Stimulated activated CD8-positive, alpha-beta memory T cell treated with anti-CD3 and anti-CD28 coated beads, Interleukin-4, amount 100 ng/mL, for 24 hours (primary cell): ENCODE data around the gene C1orf21.

Experiments
- DNase-seq: peaks from one replicate; pipeline ENCODE4 v3.0.0-alpha.2; 2020; ENCODE audit warnings: low read depth

C1orf21 gene

GRCh38 chr1:184412472-184412871 is 25.6 kb downstream of the C1orf21 start:
- no peak for DNase-seq

GRCh38 chr1:184416481-184416880 is 29.7 kb downstream of the C1orf21 start:
- DNase-seq = no peak

GRCh38 chr1:184416946-184417345 is 30.1 kb downstream of the C1orf21 start:
- no peak for DNase-seq

GRCh38 chr1:184417916-184418315 is 31.1 kb downstream of the C1orf21 start:
- no peak for DNase-seq

- no peak for DNase-seq
Measured at GRCh38 chr1:184418652-184419349, 32.0 kb downstream of the C1orf21 start.

- DNase-seq = no peak
Measured at GRCh38 chr1:184419350-184420161, 32.7 kb downstream of the C1orf21 start.

- DNase-seq = no peak
Measured at GRCh38 chr1:184422490-184423233, 35.8 kb downstream of the C1orf21 start.

- DNase-seq = no peak
Measured at GRCh38 chr1:184423649-184424048, 36.8 kb downstream of the C1orf21 start.

- DNase-seq = no peak
Measured at GRCh38 chr1:184424157-184424556, 37.3 kb downstream of the C1orf21 start.

- no peak for DNase-seq
Measured at GRCh38 chr1:184424945-184425344, 38.1 kb downstream of the C1orf21 start.

- DNase-seq = no peak
Measured at GRCh38 chr1:184425449-184426277, 38.8 kb downstream of the C1orf21 start.

GRCh38 chr1:184426278-184426674 is 39.4 kb downstream of the C1orf21 start:
- DNase-seq = no peak

- no peak for DNase-seq
Measured at GRCh38 chr1:184427722-184428121, 40.9 kb downstream of the C1orf21 start.

- DNase-seq = no peak
Measured at GRCh38 chr1:184428604-184429003, 41.8 kb downstream of the C1orf21 start.

- DNase-seq = no peak
Measured at GRCh38 chr1:184429335-184429734, 42.5 kb downstream of the C1orf21 start.

- DNase-seq = no peak
Measured at GRCh38 chr1:184433956-184434502, 47.2 kb downstream of the C1orf21 start.

GRCh38 chr1:184437291-184437690 is 50.5 kb downstream of the C1orf21 start:
- DNase-seq = no peak

- no peak for DNase-seq
Measured at GRCh38 chr1:184438363-184438762, 51.5 kb downstream of the C1orf21 start.

- DNase-seq = no peak
Measured at GRCh38 chr1:184442260-184442659, 55.4 kb downstream of the C1orf21 start.

- no peak for DNase-seq
Measured at GRCh38 chr1:184443201-184443600, 56.4 kb downstream of the C1orf21 start.

- no peak for DNase-seq
Measured at GRCh38 chr1:184443624-184444023, 56.8 kb downstream of the C1orf21 start.

- DNase-seq = no peak
Measured at GRCh38 chr1:184445997-184446396, 59.2 kb downstream of the C1orf21 start.
